ENCODE measurements around the gene TTLL11. TPM values are rescaled to one million over a fixed set of nuclear protein-coding genes. Genes with fewer than 3 reads are reported as not detected.
"Not testable (repeated sequence)": the region's sequence is repeated elsewhere in the genome, so short reads cannot be mapped to it uniquely, and the experiment has no call there.

TTLL11 gene
- total RNA-seq, 1 experiment from 2014 or later: 1.5 TPM

DNA sequence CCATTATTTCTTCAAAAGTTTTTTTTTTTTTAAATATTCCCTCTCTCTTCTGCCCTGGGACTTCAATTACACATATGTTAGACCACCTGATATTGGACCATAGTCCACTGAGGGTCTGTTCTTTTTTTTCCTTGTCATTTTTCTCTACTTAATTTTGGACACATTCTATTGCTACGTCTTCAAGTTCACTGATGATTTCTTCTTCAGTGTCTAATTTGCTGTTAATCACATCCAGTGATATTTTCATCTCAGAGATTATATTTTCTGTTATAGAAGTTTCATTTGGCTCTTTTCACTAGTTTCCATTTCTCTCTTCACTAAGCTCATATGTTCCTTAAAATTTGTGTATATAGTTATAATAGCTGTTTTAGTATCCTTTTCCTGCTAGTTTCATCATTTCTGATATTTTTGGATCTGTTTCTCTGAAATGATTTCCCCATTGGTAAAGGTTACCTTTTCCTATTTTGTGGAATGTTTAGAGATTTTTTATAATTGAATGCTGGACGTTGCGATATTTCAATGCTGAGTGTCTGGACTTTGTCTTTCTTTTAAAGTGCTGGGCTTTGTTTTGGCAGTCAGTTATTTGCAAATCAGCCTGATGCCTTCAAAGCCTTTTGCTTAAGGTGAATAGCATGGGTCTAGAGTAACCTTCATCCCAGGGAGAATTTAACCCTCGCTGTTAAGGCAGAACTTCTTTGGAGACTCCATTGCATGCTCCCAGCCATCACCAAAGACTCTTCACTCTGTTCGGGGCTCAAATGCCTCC, 111.8 kb downstream of the TTLL11 start:
- Histone ChIP-seq H3K79me2 (ENCODE audit: insufficient read depth, low read length) (no peaks in the 10 kb centered on the region), H2BK120ac (ENCODE audit: low read depth, low read length, poor library complexity, severe bottlenecking) (no peak overlapping the region), H3T11ph (ENCODE audit: low read length) (no peak overlapping the region), H4K20me1 (ENCODE audit: control insufficient read depth, insufficient read depth, insufficient read length) (no peaks in the 10 kb centered on the region), H2BK20ac (ENCODE audit: low read depth, low read length, poor library complexity, severe bottlenecking) (no peak overlapping the region), H4K5ac (ENCODE audit: insufficient read length, low read depth, low read length) (no peak overlapping the region), H2BK5ac (ENCODE audit: insufficient read length, low read length) (no peak overlapping the region), H3K14ac (ENCODE audit: insufficient read depth, low read length) (no peak overlapping the region), H3K9me3 (ENCODE audit: control insufficient read depth, low read depth, low read length) (no peaks in the 10 kb centered on the region), H3K27ac (ENCODE audit: insufficient read length, low read depth, low read length) (no peak overlapping the region), H4K8ac (replicated peaks; ENCODE audit: insufficient read length, low read depth, low read length) (no peak overlapping the region), H2AK5ac (ENCODE audit: insufficient read length, low read length) (no peak overlapping the region), H3K23me2 (ENCODE audit: insufficient read length, low read depth, low read length, poor library complexity, severe bottlenecking) (no peaks in the 10 kb centered on the region), H3K9ac (ENCODE audit: extremely low read depth, insufficient read length, low read length) (no peak overlapping the region), H3K23ac (ENCODE audit: insufficient read length, low read depth, low read length) (no peak overlapping the region), H2AFZ (ENCODE audit: low read length) (no peak overlapping the region), H2BK15ac (ENCODE audit: low read depth, low read length) (no peak overlapping the region), H3K79me1 (ENCODE audit: insufficient read depth, low read depth, low read length, poor library complexity, severe bottlenecking) (no peaks in the 10 kb centered on the region), H3K27me3 (ENCODE audit: insufficient read depth, low read length) (no peaks in the 10 kb centered on the region), H3K4me1 (ENCODE audit: insufficient read depth, low read length) (no peaks in the 10 kb centered on the region), H3K4ac (ENCODE audit: low read depth, low read length) (no peak overlapping the region), H3K4me2 (ENCODE audit: insufficient read depth, insufficient read length, low read length) (no peak overlapping the region), H3K18ac (ENCODE audit: insufficient read length, low read depth, low read length) (no peak overlapping the region), H3K56ac (ENCODE audit: insufficient read length, low read depth, low read length) (no peak overlapping the region), H2BK12ac (ENCODE audit: insufficient read length, low read depth, low read length) (no peak overlapping the region), H4K91ac (ENCODE audit: insufficient read length, low read depth, low read length) (no peak overlapping the region)
- H3K4me1 Mint-ChIP-seq: peaks cover 0 to under 1% of the 10 kb centered on the region in 2 experiments; a peak in 1 of 4 replicates
- peaks cover 0 to 8% (median 1%) of the 10 kb centered on the region in 3 experiments; a peak in 3 of 7 replicates for H3K36me3 Mint-ChIP-seq (ENCODE audit: insufficient read depth in 1 of 3, low read depth in 3 of 3)
- no peak overlapping the region for H3K27ac Mint-ChIP-seq
- H3K9me3 Mint-ChIP-seq: peaks cover 6 to 8% of the 10 kb centered on the region in 2 experiments
- no peak for DNase-seq
- H3K4me3 Mint-ChIP-seq: no peak overlapping the region
- H3K27me3 Mint-ChIP-seq (ENCODE audit: low read depth): peaks cover 8% of the 10 kb centered on the region
- no CpG with 5 or more reads among the region's 5 CpGs for WGBS (ENCODE audit: extremely low coverage, insufficient read length, low lambda C conversion rate)
- TF ChIP-seq, protein P1, sequence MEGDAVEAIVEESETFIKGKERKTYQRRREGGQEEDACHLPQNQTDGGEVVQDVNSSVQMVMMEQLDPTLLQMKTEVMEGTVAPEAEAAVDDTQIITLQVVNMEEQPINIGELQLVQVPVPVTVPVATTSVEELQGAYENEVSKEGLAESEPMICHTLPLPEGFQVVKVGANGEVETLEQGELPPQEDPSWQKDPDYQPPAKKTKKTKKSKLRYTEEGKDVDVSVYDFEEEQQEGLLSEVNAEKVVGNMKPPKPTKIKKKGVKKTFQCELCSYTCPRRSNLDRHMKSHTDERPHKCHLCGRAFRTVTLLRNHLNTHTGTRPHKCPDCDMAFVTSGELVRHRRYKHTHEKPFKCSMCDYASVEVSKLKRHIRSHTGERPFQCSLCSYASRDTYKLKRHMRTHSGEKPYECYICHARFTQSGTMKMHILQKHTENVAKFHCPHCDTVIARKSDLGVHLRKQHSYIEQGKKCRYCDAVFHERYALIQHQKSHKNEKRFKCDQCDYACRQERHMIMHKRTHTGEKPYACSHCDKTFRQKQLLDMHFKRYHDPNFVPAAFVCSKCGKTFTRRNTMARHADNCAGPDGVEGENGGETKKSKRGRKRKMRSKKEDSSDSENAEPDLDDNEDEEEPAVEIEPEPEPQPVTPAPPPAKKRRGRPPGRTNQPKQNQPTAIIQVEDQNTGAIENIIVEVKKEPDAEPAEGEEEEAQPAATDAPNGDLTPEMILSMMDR (conservative IDR thresholded peaks at IDR 0.05): no peak

DNA sequence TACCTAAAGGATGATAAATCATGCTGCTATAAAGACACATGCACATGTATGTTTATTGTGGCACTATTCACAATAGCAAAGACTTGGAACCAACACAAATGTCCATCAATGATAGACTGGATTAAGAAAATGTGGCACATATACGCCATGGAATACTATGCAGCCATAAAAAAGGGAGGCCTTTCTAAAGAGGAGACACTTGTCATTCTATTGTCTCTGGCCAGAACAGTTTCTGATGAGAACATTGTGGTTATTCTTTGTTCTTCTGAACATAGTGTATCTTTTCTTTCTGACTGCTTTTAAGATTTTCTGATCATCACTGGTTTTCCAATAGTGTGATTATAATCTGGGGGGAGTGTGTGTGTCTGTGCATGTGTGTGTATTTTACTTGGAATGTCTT, 112.4 kb downstream of the TTLL11 start:
- H3K9ac ChIP-seq (ENCODE audit: extremely low read depth, insufficient read length, low read length); H3K4me2 ChIP-seq (ENCODE audit: insufficient read depth, insufficient read length, low read length); H2BK20ac ChIP-seq (ENCODE audit: low read depth, low read length, poor library complexity, severe bottlenecking); H3K27ac Mint-ChIP-seq; H2BK120ac ChIP-seq (ENCODE audit: low read depth, low read length, poor library complexity, severe bottlenecking); H2AFZ ChIP-seq (ENCODE audit: low read length); H3K4ac ChIP-seq (ENCODE audit: low read depth, low read length); H3K23me2 ChIP-seq (ENCODE audit: insufficient read length, low read depth, low read length, poor library complexity, severe bottlenecking); H3K4me1 Mint-ChIP-seq; H4K20me1 ChIP-seq (ENCODE audit: control insufficient read depth, insufficient read depth, insufficient read length); H3K79me1 ChIP-seq (ENCODE audit: insufficient read depth, low read depth, low read length, poor library complexity, severe bottlenecking); H3K27me3 ChIP-seq (ENCODE audit: insufficient read depth, low read length); H3K9me3 ChIP-seq (ENCODE audit: control insufficient read depth, low read depth, low read length); H4K8ac ChIP-seq (replicated peaks; ENCODE audit: insufficient read length, low read depth, low read length); H2BK12ac ChIP-seq (ENCODE audit: insufficient read length, low read depth, low read length); H3K9me3 Mint-ChIP-seq; H3T11ph ChIP-seq (ENCODE audit: low read length); H2BK15ac ChIP-seq (ENCODE audit: low read depth, low read length); H3K23ac ChIP-seq (ENCODE audit: insufficient read length, low read depth, low read length); H4K5ac ChIP-seq (ENCODE audit: insufficient read length, low read depth, low read length); H3K56ac ChIP-seq (ENCODE audit: insufficient read length, low read depth, low read length); H3K27ac ChIP-seq (ENCODE audit: insufficient read length, low read depth, low read length); H3K4me1 ChIP-seq (ENCODE audit: insufficient read depth, low read length); DNase-seq; H3K36me3 Mint-ChIP-seq (ENCODE audit: insufficient read depth in 1 of 3, low read depth in 3 of 3); H3K27me3 Mint-ChIP-seq (ENCODE audit: low read depth); H3K79me2 ChIP-seq (ENCODE audit: insufficient read depth, low read length); H3K18ac ChIP-seq (ENCODE audit: insufficient read length, low read depth, low read length); H2AK5ac ChIP-seq (ENCODE audit: insufficient read length, low read length); H4K91ac ChIP-seq (ENCODE audit: insufficient read length, low read depth, low read length); H3K14ac ChIP-seq (ENCODE audit: insufficient read depth, low read length); H3K4me3 Mint-ChIP-seq; H2BK5ac ChIP-seq (ENCODE audit: insufficient read length, low read length): not testable (repeated sequence)
- no CpG with 5 or more reads among the region's 1 CpG for WGBS (ENCODE audit: extremely low coverage, insufficient read length, low lambda C conversion rate)

Measured in H9 (cell line).